ENCODE results near the gene GRK3. TPM values are rescaled to one million over a fixed set of nuclear protein-coding genes. Genes with fewer than 3 reads are reported as not detected.
A peak's percentile ranks its signal among the peaks of the same experiment; 100 is the strongest.

Gene GRK3
- total RNA-seq, 4 donors from 2014 or later = 8.2 to 12.9 (median 10.2) TPM

- DNase-seq (ENCODE audit: low spot score in 2 of 2) = no peak
- no peak for TF ChIP-seq POLR2A (IDR thresholded peaks at IDR 0.05)
- no peak for TF ChIP-seq EP300 (IDR thresholded peaks at IDR 0.05)
These were observed 201.3 kb downstream of the GRK3 start for GRCh38 chr22:25765801-25766200.

GRCh38 chr22:25766418-25766817, 201.9 kb downstream of the GRK3 start:
- 91 to 96% methylated on average over 3 of the region's 3 CpGs for WGBS, 2 donors
- no peaks in the 10 kb centered on the region for H3K36me3 ChIP-seq

More at GRCh38 chr22:25765801-25766200, 201.3 kb downstream of the GRK3 start:
- H3K9me3 ChIP-seq = peaks cover 0 to 23% (median 0%) of the 10 kb centered on the region in 4 donors
- no peaks in the 10 kb centered on the region for H3K36me3 ChIP-seq
- 76 to 79% methylated on average over 4 of the region's 4 CpGs for WGBS, 2 donors
- H3K27me3 ChIP-seq = no peaks in the 10 kb centered on the region
- no peaks in the 10 kb centered on the region for H3K4me1 ChIP-seq
- no peak overlapping the region for H3K27ac ChIP-seq
- H3K4me3 ChIP-seq = no peak overlapping the region

GRCh38 chr22:25770333-25770732, 205.9 kb downstream of the GRK3 start:
- no peak overlapping the region for H3K4me3 ChIP-seq
- H3K36me3 ChIP-seq = no peaks in the 10 kb centered on the region

More at GRCh38 chr22:25766418-25766817, 201.9 kb downstream of the GRK3 start:
- no peak for TF ChIP-seq CTCF (IDR thresholded peaks at IDR 0.05)
- TF ChIP-seq POLR2A (IDR thresholded peaks at IDR 0.05) = no peak
- TF ChIP-seq EP300 (IDR thresholded peaks at IDR 0.05) = no peak
- Histone ChIP-seq H3K27ac (no peak overlapping the region), H3K4me3 (no peak overlapping the region), H3K9me3 (peaks cover 0 to 23% (median 0%) of the 10 kb centered on the region in 4 donors), H3K27me3 (no peaks in the 10 kb centered on the region), H3K4me1 (no peaks in the 10 kb centered on the region)
- DNase-seq (ENCODE audit: low spot score in 2 of 2) = no peak

GRCh38 chr22:25772288-25772687, 207.8 kb downstream of the GRK3 start:
- Histone ChIP-seq H3K9me3 (peaks cover 0 to 4% (median 0%) of the 10 kb centered on the region in 4 donors), H3K36me3 (no peaks in the 10 kb centered on the region), H3K27ac (no peak overlapping the region), H3K27me3 (no peaks in the 10 kb centered on the region), H3K4me1 (no peaks in the 10 kb centered on the region), H3K4me3 (no peak overlapping the region)
- WGBS, 2 donors = 78% methylated on average over 9 of the region's 9 CpGs
- no peak for DNase-seq (ENCODE audit: low spot score in 2 of 2)
- TF ChIP-seq POLR2A (IDR thresholded peaks at IDR 0.05) (no peak), EP300 (IDR thresholded peaks at IDR 0.05) (no peak), CTCF (IDR thresholded peaks at IDR 0.05) (no peak)

More at GRCh38 chr22:25770333-25770732, 205.9 kb downstream of the GRK3 start:
- H3K27me3 ChIP-seq = no peaks in the 10 kb centered on the region
- no peak for DNase-seq (ENCODE audit: low spot score in 2 of 2)
- TF ChIP-seq EP300 (IDR thresholded peaks at IDR 0.05) (no peak), POLR2A (IDR thresholded peaks at IDR 0.05) (no peak), CTCF (IDR thresholded peaks at IDR 0.05) (no peak)
- WGBS, 2 donors = 85 to 95% methylated on average over 4 of the region's 4 CpGs
- peaks cover 0 to 23% (median 0%) of the 10 kb centered on the region in 4 donors for H3K9me3 ChIP-seq
- H3K27ac ChIP-seq = no peak overlapping the region
- no peaks in the 10 kb centered on the region for H3K4me1 ChIP-seq

GRCh38 chr22:25774575-25775026, 210.1 kb downstream of the GRK3 start:
- Histone ChIP-seq H3K9me3 (no peaks in the 10 kb centered on the region), H3K36me3 (no peaks in the 10 kb centered on the region), H3K4me3 (no peak overlapping the region), H3K27me3 (no peaks in the 10 kb centered on the region), H3K4me1 (no peaks in the 10 kb centered on the region), H3K27ac (no peak overlapping the region)
- TF ChIP-seq POLR2A (IDR thresholded peaks at IDR 0.05) (no peak), CTCF (IDR thresholded peaks at IDR 0.05) (peak in 1 of 5 experiments; percentile 26), EP300 (IDR thresholded peaks at IDR 0.05) (no peak)
- WGBS, 2 donors = 56 to 59% methylated on average over 11 of the region's 12 CpGs
- DNase-seq (ENCODE audit: low spot score in 2 of 2) = no peak
